Endothelial cell of hepatic sinusoid (primary cell): ENCODE data around the gene HDAC4.

Experiments
- in situ Hi-C: cut with HindIII; loops from 2 replicates; pipeline ENCODE4 v1.10.0; 2017; ENCODE audit warnings: low sequenced_read_pairs

Gene HDAC4

GRCh38 chr2:239371726-239372686 lies 28.8 kb downstream of the HDAC4 start:
- in situ Hi-C loops = no loop called here

- in situ Hi-C loops = no loop called here
Measured at GRCh38 chr2:239370876-239371725, 29.7 kb downstream of the HDAC4 start.

- in situ Hi-C loops = no loop called here
Measured at GRCh38 chr2:239370403-239370802, 30.4 kb downstream of the HDAC4 start.

- in situ Hi-C loops = no loop called here
Measured at GRCh38 chr2:239369631-239370161, 31.1 kb downstream of the HDAC4 start.

- in situ Hi-C loops = no loop called here
Measured at GRCh38 chr2:239368906-239369552, 31.8 kb downstream of the HDAC4 start.

- in situ Hi-C loops = no loop called here
Measured at GRCh38 chr2:239368321-239368720, 32.5 kb downstream of the HDAC4 start.

GRCh38 chr2:239366740-239367139 lies 34.1 kb downstream of the HDAC4 start:
- in situ Hi-C loops = no loop called here

GRCh38 chr2:239365782-239366435 lies 34.9 kb downstream of the HDAC4 start:
- in situ Hi-C loops = no loop called here

- in situ Hi-C loops = no loop called here
Measured at GRCh38 chr2:239365071-239365781, 35.6 kb downstream of the HDAC4 start.

GRCh38 chr2:239363946-239364637 lies 36.7 kb downstream of the HDAC4 start:
- in situ Hi-C loops = no loop called here

GRCh38 chr2:239362507-239362906 lies 38.3 kb downstream of the HDAC4 start:
- in situ Hi-C loops = no loop called here

- in situ Hi-C loops = no loop called here
Measured at GRCh38 chr2:239361311-239361642, 39.5 kb downstream of the HDAC4 start.

- in situ Hi-C loops = no loop called here
Measured at GRCh38 chr2:239360421-239361310, 40.2 kb downstream of the HDAC4 start.

- in situ Hi-C loops = no loop called here
Measured at GRCh38 chr2:239360008-239360407, 40.8 kb downstream of the HDAC4 start.

- in situ Hi-C loops = loop anchor here (10.0 kb wide), 3 partner anchors 315 to 985 kb away; no protein-coding TSS in a partner anchor
Measured at GRCh38 chr2:239359196-239359912, 41.5 kb downstream of the HDAC4 start.

GRCh38 chr2:239358062-239358754 lies 42.6 kb downstream of the HDAC4 start:
- in situ Hi-C loops = loop anchor here (10.0 kb wide), 3 partner anchors 313 to 983 kb away; no protein-coding TSS in a partner anchor

- in situ Hi-C loops = loop anchor here (10.0 kb wide), 3 partner anchors 311 to 981 kb away; no protein-coding TSS in a partner anchor
Measured at GRCh38 chr2:239355724-239356123, 45.1 kb downstream of the HDAC4 start.
